ENCODE measurements around the gene SMG7. TPM values are rescaled to one million over a fixed set of nuclear protein-coding genes. Genes with fewer than 3 reads are reported as not detected.

SMG7 gene
- total and polyA plus RNA-seq, 2 donors (not counting 3 experiments of a cell fraction or from before 2014, with no cell fraction given): 25.4 to 47.1 TPM

GRCh38 chr1:183597656-183598347, 125.5 kb downstream of the SMG7 start:
- Histone ChIP-seq H3K4me1 (ENCODE audit: control insufficient read depth, extremely low read depth, insufficient read depth, low read length) (no peaks in the 10 kb centered on the region), H3K9me1 (replicated peaks; ENCODE audit: control insufficient read depth, extremely low read depth, insufficient read depth, low read length) (no peaks in the 10 kb centered on the region), H4K20me1 (replicated peaks; ENCODE audit: control insufficient read depth, extremely low read depth, insufficient read depth, low read length) (no peaks in the 10 kb centered on the region), H3K4me3 (replicated peaks in 1 of 3; ENCODE audit: insufficient read depth in 1 of 3, low read depth in 1 of 3, low read length in 3 of 3) (no peak overlapping the region), H2AFZ (ENCODE audit: low read depth, low read length) (no peak overlapping the region), H3K27me3 (ENCODE audit: control insufficient read depth in 2 of 2, insufficient read depth in 2 of 2, low read length in 2 of 2) (peaks cover 3 to 10% of the 10 kb centered on the region in 2 experiments), H3K36me3 (ENCODE audit: control insufficient read depth in 2 of 2, extremely low read depth in 1 of 2, insufficient read depth in 2 of 2, low read length in 2 of 2) (no peaks in the 10 kb centered on the region), H3K4me2 (ENCODE audit: insufficient read depth, low read length) (no peak overlapping the region), H3K9me3 (replicated peaks; ENCODE audit: control insufficient read depth, insufficient read depth, low read length) (no peaks in the 10 kb centered on the region), H3K79me2 (ENCODE audit: control insufficient read depth, insufficient read depth, low read length) (no peaks in the 10 kb centered on the region), H3K9ac (replicated peaks; ENCODE audit: extremely low read depth, insufficient read depth, low read length) (no peak overlapping the region), H3K27ac (ENCODE audit: insufficient read depth, low read depth, low read length) (no peak overlapping the region)
- POLR2A ChIA-PET: no interaction called here
- no peak for TF ChIP-seq POLR2A (IDR thresholded peaks at IDR 0.05; ENCODE audit: low read depth, low read length)
- TF ChIP-seq FOS (IDR thresholded peaks at IDR 0.05; ENCODE audit: borderline replicate concordance, insufficient read depth, low read length): no peak
- no peak for TF ChIP-seq MYC (IDR thresholded peaks at IDR 0.05; ENCODE audit: low read depth, low read length)
- no peak for TF ChIP-seq GATA2 (IDR thresholded peaks at IDR 0.05; ENCODE audit: insufficient read depth, insufficient read length, low read depth, low read length)
- TF ChIP-seq EZH2 (IDR thresholded peaks at IDR 0.05; ENCODE audit: borderline replicate concordance, low read depth, low read length, severe bottlenecking): no peak
- TF ChIP-seq CTCF (IDR thresholded peaks at IDR 0.05; ENCODE audit: extremely low read depth in 1 of 2, insufficient read depth in 1 of 2, low read depth in 1 of 2, low read length in 2 of 2): no peak
- TF ChIP-seq POLR2AphosphoS5 (IDR thresholded peaks at IDR 0.05; ENCODE audit: insufficient read depth, low read depth, low read length): no peak
- dilution Hi-C loops (cut with MboI; ENCODE audit: extremely low pct_ligation_motif_present, low sequenced_read_pairs): no loop called here
- intact Hi-C loops (cut with micrococcal nuclease): no loop called here
- DNase-seq (ENCODE audit: low read depth, low spot score): no peak
- FAIRE-seq: no peak
- CTCF ChIA-PET: interaction anchor here (3.1 kb wide), 1 partner anchor 12 kb away, joined by 11 read pairs; no protein-coding TSS in a partner anchor
- no TSS peak for BruUV-seq (replicated peaks)
